ENCODE data around the gene DNMBP. TPM values are rescaled to one million over a fixed set of nuclear protein-coding genes. Genes with fewer than 3 reads are reported as not detected.

DNMBP gene
- polyA plus RNA-seq, 1 donor = 41.7 TPM

- no peak overlapping the region for H3K27ac ChIP-seq (ENCODE audit: low read length)
- no peaks in the 10 kb centered on the region for H3K9me3 ChIP-seq (ENCODE audit: control insufficient read depth, low read depth, low read length)
- no peak for DNase-seq
- H3K4me1 ChIP-seq (ENCODE audit: control insufficient read depth, insufficient read depth, low read length) = no peaks in the 10 kb centered on the region
- no CpG with 5 or more reads among the region's 4 CpGs for WGBS (ENCODE audit: insufficient coverage, low lambda C conversion rate)
- H3K27me3 ChIP-seq (ENCODE audit: control insufficient read depth, insufficient read depth, low read length) = no peaks in the 10 kb centered on the region
- peaks cover 69% of the 10 kb centered on the region for H3K36me3 ChIP-seq (ENCODE audit: control insufficient read depth, insufficient read depth, low read length)
- H3K4me3 ChIP-seq (ENCODE audit: low read length) = no peak overlapping the region
Measured at GRCh38 chr10:99888622-99889021, 121.1 kb downstream of the DNMBP start.

- Histone ChIP-seq H3K27me3 (ENCODE audit: control insufficient read depth, insufficient read depth, low read length) (no peaks in the 10 kb centered on the region), H3K4me1 (ENCODE audit: control insufficient read depth, insufficient read depth, low read length) (no peaks in the 10 kb centered on the region), H3K4me3 (ENCODE audit: low read length) (no peak overlapping the region), H3K36me3 (ENCODE audit: control insufficient read depth, insufficient read depth, low read length) (peaks cover 90% of the 10 kb centered on the region), H3K9me3 (ENCODE audit: control insufficient read depth, low read depth, low read length) (no peaks in the 10 kb centered on the region), H3K27ac (ENCODE audit: low read length) (no peak overlapping the region)
- no peak for DNase-seq
- WGBS (ENCODE audit: insufficient coverage, low lambda C conversion rate) = 80% methylated on average over 1 of the region's 2 CpGs
Measured at GRCh38 chr10:99883523-99883922, 126.2 kb downstream of the DNMBP start.

- Histone ChIP-seq H3K36me3 (ENCODE audit: control insufficient read depth, insufficient read depth, low read length) (peaks cover 93% of the 10 kb centered on the region), H3K4me1 (ENCODE audit: control insufficient read depth, insufficient read depth, low read length) (no peaks in the 10 kb centered on the region), H3K4me3 (ENCODE audit: low read length) (no peak overlapping the region), H3K27ac (ENCODE audit: low read length) (no peak overlapping the region), H3K9me3 (ENCODE audit: control insufficient read depth, low read depth, low read length) (no peaks in the 10 kb centered on the region), H3K27me3 (ENCODE audit: control insufficient read depth, insufficient read depth, low read length) (no peaks in the 10 kb centered on the region)
- no peak for DNase-seq
- WGBS (ENCODE audit: insufficient coverage, low lambda C conversion rate) = no CpG with 5 or more reads among the region's 5 CpGs
Measured at GRCh38 chr10:99881371-99881770, 128.4 kb downstream of the DNMBP start.

GRCh38 chr10:99880080-99880835, 129.5 kb downstream of the DNMBP start:
- Histone ChIP-seq H3K36me3 (ENCODE audit: control insufficient read depth, insufficient read depth, low read length) (peaks cover 92% of the 10 kb centered on the region), H3K4me1 (ENCODE audit: control insufficient read depth, insufficient read depth, low read length) (no peaks in the 10 kb centered on the region), H3K4me3 (ENCODE audit: low read length) (no peak overlapping the region), H3K27me3 (ENCODE audit: control insufficient read depth, insufficient read depth, low read length) (no peaks in the 10 kb centered on the region), H3K27ac (ENCODE audit: low read length) (no peak overlapping the region), H3K9me3 (ENCODE audit: control insufficient read depth, low read depth, low read length) (no peaks in the 10 kb centered on the region)
- 89% methylated on average over 5 of the region's 19 CpGs for WGBS (ENCODE audit: insufficient coverage, low lambda C conversion rate)
- no peak for DNase-seq

GRCh38 chr10:99875473-99875872, 134.3 kb downstream of the DNMBP start:
- DNase-seq = no peak
- Histone ChIP-seq H3K4me3 (ENCODE audit: low read length) (no peak overlapping the region), H3K27ac (ENCODE audit: low read length) (no peak overlapping the region), H3K27me3 (ENCODE audit: control insufficient read depth, insufficient read depth, low read length) (no peaks in the 10 kb centered on the region), H3K36me3 (ENCODE audit: control insufficient read depth, insufficient read depth, low read length) (peaks cover 58% of the 10 kb centered on the region), H3K9me3 (ENCODE audit: control insufficient read depth, low read depth, low read length) (no peaks in the 10 kb centered on the region), H3K4me1 (ENCODE audit: control insufficient read depth, insufficient read depth, low read length) (peaks cover 6% of the 10 kb centered on the region)
- WGBS (ENCODE audit: insufficient coverage, low lambda C conversion rate) = 76% methylated on average over 2 of the region's 5 CpGs

GRCh38 chr10:99874341-99875085, 135.2 kb downstream of the DNMBP start:
- Histone ChIP-seq H3K9me3 (ENCODE audit: control insufficient read depth, low read depth, low read length) (no peaks in the 10 kb centered on the region), H3K27me3 (ENCODE audit: control insufficient read depth, insufficient read depth, low read length) (no peaks in the 10 kb centered on the region), H3K36me3 (ENCODE audit: control insufficient read depth, insufficient read depth, low read length) (peaks cover 48% of the 10 kb centered on the region), H3K4me3 (ENCODE audit: low read length) (no peak overlapping the region), H3K4me1 (ENCODE audit: control insufficient read depth, insufficient read depth, low read length) (peaks cover 6% of the 10 kb centered on the region), H3K27ac (ENCODE audit: low read length) (no peak overlapping the region)
- DNase-seq = no peak
- 83% methylated on average over 1 of the region's 9 CpGs for WGBS (ENCODE audit: insufficient coverage, low lambda C conversion rate)

GRCh38 chr10:99873846-99874245, 135.9 kb downstream of the DNMBP start:
- H3K4me1 ChIP-seq (ENCODE audit: control insufficient read depth, insufficient read depth, low read length) = peaks cover 6% of the 10 kb centered on the region
- no peaks in the 10 kb centered on the region for H3K27me3 ChIP-seq (ENCODE audit: control insufficient read depth, insufficient read depth, low read length)
- DNase-seq = no peak
- 100% methylated on average over 1 of the region's 5 CpGs for WGBS (ENCODE audit: insufficient coverage, low lambda C conversion rate)
- no peak overlapping the region for H3K4me3 ChIP-seq (ENCODE audit: low read length)
- no peak overlapping the region for H3K27ac ChIP-seq (ENCODE audit: low read length)
- no peaks in the 10 kb centered on the region for H3K9me3 ChIP-seq (ENCODE audit: control insufficient read depth, low read depth, low read length)
- peaks cover 43% of the 10 kb centered on the region for H3K36me3 ChIP-seq (ENCODE audit: control insufficient read depth, insufficient read depth, low read length)

GRCh38 chr10:99872367-99873162, 137.2 kb downstream of the DNMBP start:
- DNase-seq = peak; percentile 55 to 81
- Histone ChIP-seq H3K27ac (ENCODE audit: low read length) (peak overlapping the region; percentile 38), H3K9me3 (ENCODE audit: control insufficient read depth, low read depth, low read length) (no peaks in the 10 kb centered on the region)

GRCh38 chr10:99870123-99870730, 139.5 kb downstream of the DNMBP start:
- H3K9me3 ChIP-seq (ENCODE audit: control insufficient read depth, low read depth, low read length) = no peaks in the 10 kb centered on the region
- H3K36me3 ChIP-seq (ENCODE audit: control insufficient read depth, insufficient read depth, low read length) = peaks cover 8% of the 10 kb centered on the region
- H3K4me1 ChIP-seq (ENCODE audit: control insufficient read depth, insufficient read depth, low read length) = peaks cover 6% of the 10 kb centered on the region
- no CpG with 5 or more reads among the region's 8 CpGs for WGBS (ENCODE audit: insufficient coverage, low lambda C conversion rate)
- no peak overlapping the region for H3K4me3 ChIP-seq (ENCODE audit: low read length)
- DNase-seq = no peak
- H3K27me3 ChIP-seq (ENCODE audit: control insufficient read depth, insufficient read depth, low read length) = no peaks in the 10 kb centered on the region
- H3K27ac ChIP-seq (ENCODE audit: low read length) = no peak overlapping the region

More at GRCh38 chr10:99872367-99873162, 137.2 kb downstream of the DNMBP start:
- Histone ChIP-seq H3K36me3 (ENCODE audit: control insufficient read depth, insufficient read depth, low read length) (peaks cover 31% of the 10 kb centered on the region), H3K4me1 (ENCODE audit: control insufficient read depth, insufficient read depth, low read length) (peaks cover 6% of the 10 kb centered on the region), H3K4me3 (ENCODE audit: low read length) (no peak overlapping the region), H3K27me3 (ENCODE audit: control insufficient read depth, insufficient read depth, low read length) (no peaks in the 10 kb centered on the region)
- WGBS (ENCODE audit: insufficient coverage, low lambda C conversion rate) = no CpG with 5 or more reads among the region's 5 CpGs

- H3K27me3 ChIP-seq (ENCODE audit: control insufficient read depth, insufficient read depth, low read length) = no peaks in the 10 kb centered on the region
- no peaks in the 10 kb centered on the region for H3K9me3 ChIP-seq (ENCODE audit: control insufficient read depth, low read depth, low read length)
- H3K27ac ChIP-seq (ENCODE audit: low read length) = no peak overlapping the region
- DNase-seq = no peak
- H3K36me3 ChIP-seq (ENCODE audit: control insufficient read depth, insufficient read depth, low read length) = peaks cover 3% of the 10 kb centered on the region
- peaks cover 6% of the 10 kb centered on the region for H3K4me1 ChIP-seq (ENCODE audit: control insufficient read depth, insufficient read depth, low read length)
- H3K4me3 ChIP-seq (ENCODE audit: low read length) = no peak overlapping the region
- WGBS (ENCODE audit: insufficient coverage, low lambda C conversion rate) = no CpG with 5 or more reads among the region's 9 CpGs
Measured at GRCh38 chr10:99869581-99870122, 140.1 kb downstream of the DNMBP start.
